Aorta (tissue), 5 donors: ENCODE measurements around the gene UBE2B. TPM values are rescaled to one million over a fixed set of nuclear protein-coding genes. Genes with fewer than 3 reads are reported as not detected.

Source experiments
- ATAC-seq: fragments of 200-7000 bp; cut with Tn5 transposase; one replicate; pipeline ENCODE4 v1.9.1; 2022; ENCODE audit warnings: moderate library complexity; ENCODE audit not compliant: low FRiP score
- DNase-seq, 2 donors: peaks; one replicate each; pipeline ENCODE4 v3.0.0-alpha.2; 2020
- H3K27ac ChIP-seq, 2 donors: one replicate each; pipeline ENCODE4 v1.5.1; 2013; ENCODE audit warnings: low read length in 2 of 2, mild to moderate bottlenecking in 2 of 2, moderate library complexity in 2 of 2, control low read depth in 1 of 2, inconsistent platforms in 1 of 2, low read depth in 1 of 2
- H3K27me3 ChIP-seq, 2 donors: one replicate each; pipeline ENCODE4 v1.6.1; 2013; ENCODE audit warnings: control low read depth in 1 of 2, low read length in 1 of 2, mild to moderate bottlenecking in 1 of 2, moderate library complexity in 1 of 2; ENCODE audit not compliant: insufficient read depth in 2 of 2, control insufficient read depth in 1 of 2
- H3K36me3 ChIP-seq, 2 donors: one replicate each; pipeline ENCODE4 v1.6.1; 2013; ENCODE audit warnings: control low read depth in 1 of 2, low read length in 1 of 2, mild to moderate bottlenecking in 1 of 2; ENCODE audit not compliant: insufficient read depth in 2 of 2, control insufficient read depth in 1 of 2
- H3K4me1 ChIP-seq, 2 donors: one replicate each; pipeline ENCODE4 v1.6.1; 2013; ENCODE audit warnings: low read length in 2 of 2, control low read depth in 1 of 2, mild to moderate bottlenecking in 1 of 2, moderate library complexity in 1 of 2; ENCODE audit not compliant: insufficient read depth in 2 of 2, control insufficient read depth in 1 of 2
- H3K4me3 ChIP-seq, 2 donors: one replicate each; pipeline ENCODE4 v1.5.1; 2013; ENCODE audit warnings: low read length in 2 of 2, control low read depth in 1 of 2, mild to moderate bottlenecking in 1 of 2
- H3K9me3 ChIP-seq: one replicate; pipeline ENCODE4 v1.6.1; 2013; ENCODE audit warnings: mild to moderate bottlenecking, low read length; ENCODE audit not compliant: control insufficient read depth
- WGBS, 2 donors: extraction: QIAGEN DNeasy Blood & Tissue Kit; methylation state at CpG; one replicate each; pipeline ENCODE4 v1.1.7; 2013; 5-methylcytosine and 5-hydroxymethylcytosine counted together
- intact Hi-C, 2 donors: fragments of 100-400 bp; cut with DNase I; formaldehyde crosslinking; loops; one replicate each; pipeline versions ENCODE4 v1.14.2 to v1.15.0; 2022
- polyA plus RNA-seq, 2 donors: library from polyadenylated mRNA; stranded (reverse); fragments of 200-250 nt; gene quantifications; one replicate each; pipeline ENCODE4 v1.2.3, GENCODE V29; 2013
- total RNA-seq, 2 donors: library from RNA; stranded (reverse); fragmentation: NEBNext Ultra II Directional; extraction: Animal tissue kit (Norgen Biotek cat#: 25700); gene quantifications; one replicate each; pipeline ENCODE4 v1.2.1, GENCODE V29; 2021
- donor health status: healthy with polysubstance abuse.
- donor health status: Bipolar disorder and iron deficiency.
- donor health status: DM: no; HTN: no; CAD: no.
- donor health status: DM: no; HTN: no; CAD: no.
- donor health status: DM: yes; HTN: yes; CAD: no.

Gene UBE2B
- total and polyA plus RNA-seq, 4 donors: 96.6 to 153 (median 105) TPM

GRCh38 chr5:134436523-134437339, 65.4 kb downstream of the UBE2B start:
- ATAC-seq: peak; percentile 53
- Histone ChIP-seq H3K36me3 (no peaks in the 10 kb centered on the region), H3K4me3 (no peak overlapping the region)

DNA sequence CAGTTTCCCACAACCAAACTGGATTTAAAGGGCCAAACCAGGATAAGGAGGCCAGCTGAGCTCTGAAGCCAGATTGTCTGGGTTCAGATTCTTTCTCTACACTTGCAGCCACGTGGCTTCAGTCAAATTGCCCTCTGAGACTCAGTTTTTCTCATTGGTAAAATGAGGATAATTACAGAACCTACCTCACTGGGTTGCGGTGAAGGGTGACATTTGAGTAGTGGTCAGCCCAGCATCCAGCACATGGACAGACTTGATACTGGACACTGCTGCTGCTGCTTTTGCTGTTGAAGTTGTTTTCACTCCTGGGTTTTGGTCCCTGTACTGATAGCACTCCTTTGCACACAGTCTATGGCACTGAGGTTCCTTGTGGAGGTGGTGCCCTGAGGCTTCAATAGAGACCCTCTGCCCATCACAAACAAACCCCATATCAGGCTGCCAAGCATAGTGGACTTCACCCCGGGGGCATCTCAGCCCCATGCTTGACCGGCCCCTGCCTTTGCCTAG, 66.0 kb downstream of the UBE2B start:
- ATAC-seq (no peak), DNase-seq (no peak)
- Histone ChIP-seq H3K4me3 (no peak overlapping the region), H3K9me3 (no peaks in the 10 kb centered on the region), H3K4me1 (no peaks in the 10 kb centered on the region), H3K27me3 (no peaks in the 10 kb centered on the region), H3K36me3 (no peaks in the 10 kb centered on the region), H3K27ac (no peak overlapping the region)
- intact Hi-C loops: no loop called here
- WGBS, 2 donors: 90 to 97% methylated on average over 4 of the region's 4 CpGs

More at GRCh38 chr5:134436523-134437339, 65.4 kb downstream of the UBE2B start:
- 23 to 38% methylated on average over 20 of the region's 20 CpGs for WGBS, 2 donors
- Histone ChIP-seq H3K27ac (peak overlapping the region in 1 of 2 donors; percentile 28), H3K27me3 (no peaks in the 10 kb centered on the region), H3K9me3 (no peaks in the 10 kb centered on the region), H3K4me1 (no peaks in the 10 kb centered on the region)
- intact Hi-C loops: no loop called here
- DNase-seq: peak; percentile 82 to 86

DNA sequence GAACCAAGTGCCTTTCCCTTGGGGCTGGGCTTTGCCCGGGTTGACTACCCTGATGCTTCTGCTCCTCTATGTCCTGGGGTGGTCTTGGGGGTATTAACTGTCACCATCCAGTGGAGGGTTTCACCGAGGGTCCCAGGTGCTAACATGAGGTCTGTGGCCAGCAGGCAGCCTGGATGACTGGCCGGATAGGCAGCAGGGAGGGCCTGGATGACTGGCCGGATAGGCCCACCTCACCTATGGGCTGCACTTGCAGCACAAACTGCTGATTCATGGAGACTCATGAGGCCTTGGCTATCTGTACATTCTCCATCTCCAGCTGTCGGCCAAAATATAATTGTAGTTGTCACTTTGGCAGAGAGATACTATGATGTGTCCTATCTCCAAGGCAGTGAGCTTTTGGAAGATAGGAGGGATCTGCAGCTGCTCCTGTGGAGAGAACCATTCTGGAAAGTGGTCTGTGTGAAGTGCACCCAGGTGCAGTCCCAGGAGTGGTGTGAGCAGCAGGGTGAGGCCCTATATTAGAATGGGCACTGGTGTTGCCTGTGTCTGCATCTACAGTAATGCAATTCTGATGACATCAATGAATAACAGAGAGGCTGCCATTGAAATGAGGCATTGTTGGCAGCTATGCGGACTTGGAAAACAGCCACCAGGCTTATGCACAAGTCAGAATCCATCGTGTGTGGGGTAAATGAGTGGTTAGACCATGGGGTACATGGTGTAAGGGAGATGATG, 66.6 kb downstream of the UBE2B start:
- WGBS, 2 donors: 60 to 65% methylated on average over 7 of the region's 7 CpGs
- no peak overlapping the region for H3K27ac ChIP-seq
- intact Hi-C loops: no loop called here
- no peaks in the 10 kb centered on the region for H3K36me3 ChIP-seq
- no peak overlapping the region for H3K4me3 ChIP-seq
- H3K4me1 ChIP-seq: no peaks in the 10 kb centered on the region
- no peaks in the 10 kb centered on the region for H3K9me3 ChIP-seq
- DNase-seq: no peak
- H3K27me3 ChIP-seq: no peaks in the 10 kb centered on the region
- peak; percentile 12 for ATAC-seq

- ATAC-seq: peak; percentile 11
These were observed 67.4 kb downstream of the UBE2B start for GRCh38 chr5:134438721-134439123.

GRCh38 chr5:134439210-134439654, 67.9 kb downstream of the UBE2B start:
- H3K9me3 ChIP-seq: no peaks in the 10 kb centered on the region
- intact Hi-C loops: no loop called here
- H3K27me3 ChIP-seq: no peaks in the 10 kb centered on the region
- H3K4me3 ChIP-seq: no peak overlapping the region
- no peak overlapping the region for H3K27ac ChIP-seq
- H3K4me1 ChIP-seq: no peaks in the 10 kb centered on the region
- 50 to 54% methylated on average over 7 of the region's 7 CpGs for WGBS, 2 donors
- peak; percentile 68 for ATAC-seq
- peak in 1 of 2 donors; percentile 69 for DNase-seq
- H3K36me3 ChIP-seq: no peaks in the 10 kb centered on the region

More at GRCh38 chr5:134438721-134439123, 67.4 kb downstream of the UBE2B start:
- intact Hi-C loops: no loop called here
- H3K27me3 ChIP-seq: no peaks in the 10 kb centered on the region
- no peaks in the 10 kb centered on the region for H3K36me3 ChIP-seq
- WGBS, 2 donors: 93 to 96% methylated on average over 7 of the region's 7 CpGs
- DNase-seq: no peak
- no peaks in the 10 kb centered on the region for H3K4me1 ChIP-seq
- H3K9me3 ChIP-seq: no peaks in the 10 kb centered on the region
- no peak overlapping the region for H3K27ac ChIP-seq
- no peak overlapping the region for H3K4me3 ChIP-seq

- WGBS, 2 donors: 62 to 78% methylated on average over 3 of the region's 3 CpGs
- DNase-seq (no peak), ATAC-seq (no peak)
- Histone ChIP-seq H3K36me3 (no peaks in the 10 kb centered on the region), H3K27ac (no peak overlapping the region), H3K4me1 (peaks cover 0 to 2% of the 10 kb centered on the region in 2 donors), H3K9me3 (peaks cover 2% of the 10 kb centered on the region), H3K27me3 (no peaks in the 10 kb centered on the region), H3K4me3 (no peak overlapping the region)
- intact Hi-C loops: no loop called here
These were observed 68.9 kb downstream of the UBE2B start for GRCh38 chr5:134440201-134440755.

Other genes starting within 250 kb of the UBE2B start
- gene SKP1, start 194.6 kb upstream of the UBE2B start, total RNA-seq: 100 to 1,000 TPM; 304 to 330 TPM
- gene SKP1, start 194.6 kb upstream of the UBE2B start, polyA plus RNA-seq: 1,000 to 10,000 TPM in 1 of 2 donors, 100 to 1,000 TPM in 1; 695 to 1,152 TPM
- gene PPP2CA, start 145.5 kb upstream of the UBE2B start, total RNA-seq: 10 to 100 TPM; 72.4 to 96.6 TPM
- 10 to 100 TPM; 32.5 to 66.2 TPM for gene PPP2CA, start 145.5 kb upstream of the UBE2B start, polyA plus RNA-seq
- gene CDKL3, start 4.4 kb upstream of the UBE2B start, total RNA-seq: 1 to 10 TPM; 3.8 to 5.4 TPM
- 1 to 10 TPM; 1.8 to 3.5 TPM for gene CDKL3, start 4.4 kb upstream of the UBE2B start, polyA plus RNA-seq
- gene CDKN2AIPNL, start 40.3 kb downstream of the UBE2B start, total RNA-seq: 10 to 100 TPM; 11.0 to 12.0 TPM
- 10 to 100 TPM; 21.8 to 35.9 TPM for gene CDKN2AIPNL, start 40.3 kb downstream of the UBE2B start, polyA plus RNA-seq
- gene JADE2, start 154.1 kb downstream of the UBE2B start, total RNA-seq: 10 to 100 TPM; 39.8 to 60.3 TPM
- gene JADE2, start 154.1 kb downstream of the UBE2B start, polyA plus RNA-seq: 10 to 100 TPM in 1 of 2 donors, 1 to 10 TPM in 1; 6.1 to 11.7 TPM